Lower lobe of right lung (tissue), 2 donors: ENCODE measurements around the gene SPOUT1. TPM values are rescaled to one million over a fixed set of nuclear protein-coding genes. Genes with fewer than 3 reads are reported as not detected.
"Not testable (repeated sequence)": the region's sequence is repeated elsewhere in the genome, so short reads cannot be mapped to it uniquely, and the experiment has no call there.

Experiments used
- ATAC-seq, 2 donors: fragments of 200-7000 bp; cut with Tn5 transposase; one replicate each; pipeline ENCODE4 v1.9.1; 2020 to 2022; ENCODE audit warnings: mild to moderate bottlenecking in 2 of 2, moderate library complexity in 2 of 2
- DNase-seq: peaks from one replicate; pipeline ENCODE4 v3.0.0-alpha.2; 2020
- H3K27ac ChIP-seq: fragments of 200-600 bp; one replicate; pipeline ENCODE4 v1.8.0; 2022
- H3K27me3 ChIP-seq: fragments of 200-600 bp; one replicate; pipeline ENCODE4 v1.8.0; 2022; ENCODE audit warnings: low read depth
- H3K36me3 ChIP-seq: fragments of 200-600 bp; one replicate; pipeline ENCODE4 v1.8.0; 2022; ENCODE audit warnings: mild to moderate bottlenecking
- H3K4me1 ChIP-seq: fragments of 200-600 bp; one replicate; pipeline ENCODE4 v1.8.0; 2022
- H3K4me3 ChIP-seq: fragments of 200-600 bp; one replicate; pipeline ENCODE4 v1.8.0; 2022; ENCODE audit warnings: mild to moderate bottlenecking
- H3K9me3 ChIP-seq: fragments of 200-600 bp; one replicate; pipeline ENCODE4 v1.8.0; 2022
- CTCF ChIP-seq: fragments of 200-600 bp; IDR thresholded peaks from one replicate; pipeline ENCODE4 v1.8.0; 2022; ENCODE audit warnings: antibody characterized with exemption, mild to moderate bottlenecking
- intact Hi-C: fragments of 100-400 bp; cut with DNase I; formaldehyde crosslinking; loops from one replicate; pipeline ENCODE4 v1.11.0; 2022
- total RNA-seq: library from RNA; stranded (reverse); fragmentation: NEBNext Ultra II Directional; extraction: Animal tissue kit (Norgen Biotek cat#: 25700); gene quantifications from one replicate; pipeline ENCODE4 v1.2.1, GENCODE V29; 2021
- donor health status: DM: no; HTN: yes; CAD: no; lungs with severe emphysema.

SPOUT1 gene
- total RNA-seq, 1 donor from 2014 or later, result 32.1 TPM

- Histone ChIP-seq H3K27me3 (no peaks in the 10 kb centered on the region), H3K27ac (peak overlapping the region; percentile 24), H3K36me3 (no peaks in the 10 kb centered on the region), H3K9me3 (no peaks in the 10 kb centered on the region), H3K4me3 (no peak overlapping the region), H3K4me1 (peaks cover 12% of the 10 kb centered on the region)
- intact Hi-C loops, result loop anchor here (10.0 kb wide), 1 partner anchor 62 kb away; the partner anchor contains the start of gene PHYHD1
- peak; percentile 74 for DNase-seq
- peak; percentile 59 to 76 for ATAC-seq
- TF ChIP-seq CTCF, result no peak
Measured at GRCh38 chr9:128862401-128862851, 32.8 kb upstream of the SPOUT1 start.

GRCh38 chr9:128861501-128861900 is 31.9 kb upstream of the SPOUT1 start:
- Histone ChIP-seq H3K27ac (peak overlapping the region; percentile 53), H3K9me3 (no peaks in the 10 kb centered on the region), H3K4me3 (no peak overlapping the region), H3K36me3 (no peaks in the 10 kb centered on the region), H3K27me3 (no peaks in the 10 kb centered on the region), H3K4me1 (peaks cover 12% of the 10 kb centered on the region)
- no peak for TF ChIP-seq CTCF
- peak; percentile 51 to 62 for ATAC-seq
- intact Hi-C loops, result loop anchor here (10.0 kb wide), 1 partner anchor 63 kb away; the partner anchor contains the start of gene PHYHD1
- DNase-seq, result peak; percentile 20

- intact Hi-C loops, result loop anchor here (10.0 kb wide), 1 partner anchor 64 kb away; the partner anchor contains the start of gene PHYHD1
- ATAC-seq (no peak), DNase-seq (no peak)
- Histone ChIP-seq H3K9me3 (no peaks in the 10 kb centered on the region), H3K4me1 (peaks cover 12% of the 10 kb centered on the region), H3K4me3 (no peak overlapping the region), H3K27me3 (no peaks in the 10 kb centered on the region), H3K36me3 (no peaks in the 10 kb centered on the region), H3K27ac (peak overlapping the region; percentile 53)
- no peak for TF ChIP-seq CTCF
Measured at GRCh38 chr9:128860937-128861336, 31.3 kb upstream of the SPOUT1 start.

- intact Hi-C loops, ATAC-seq, H3K36me3 ChIP-seq, H3K27me3 ChIP-seq, H3K4me1 ChIP-seq, H3K4me3 ChIP-seq, H3K9me3 ChIP-seq, H3K27ac ChIP-seq: not testable (repeated sequence)
- DNase-seq, result peak; percentile 6
Measured at GRCh38 chr9:128858476-128858875, 28.9 kb upstream of the SPOUT1 start.

- H3K4me1 ChIP-seq, intact Hi-C loops, H3K27ac ChIP-seq, H3K4me3 ChIP-seq, H3K36me3 ChIP-seq, ATAC-seq, H3K9me3 ChIP-seq, H3K27me3 ChIP-seq: not testable (repeated sequence)
- peak; percentile 19 for DNase-seq
Measured at GRCh38 chr9:128854454-128854853, 24.9 kb upstream of the SPOUT1 start.

- DNase-seq, H3K9me3 ChIP-seq, H3K27me3 ChIP-seq, intact Hi-C loops, H3K4me3 ChIP-seq, H3K4me1 ChIP-seq, H3K27ac ChIP-seq, ATAC-seq, H3K36me3 ChIP-seq: not testable (repeated sequence)
Measured at GRCh38 chr9:128852646-128853045, 23.1 kb upstream of the SPOUT1 start.

GRCh38 chr9:128851779-128852600 is 22.4 kb upstream of the SPOUT1 start:
- intact Hi-C loops, H3K27ac ChIP-seq, H3K27me3 ChIP-seq, H3K4me1 ChIP-seq, H3K9me3 ChIP-seq, H3K4me3 ChIP-seq, H3K36me3 ChIP-seq, ATAC-seq: not testable (repeated sequence)
- DNase-seq, result peak; percentile 20
- TF ChIP-seq CTCF, result peak; percentile 58

- H3K27ac ChIP-seq, H3K4me1 ChIP-seq, DNase-seq, H3K4me3 ChIP-seq, H3K9me3 ChIP-seq, H3K36me3 ChIP-seq, ATAC-seq, intact Hi-C loops, H3K27me3 ChIP-seq: not testable (repeated sequence)
Measured at GRCh38 chr9:128851024-128851423, 21.4 kb upstream of the SPOUT1 start.
